ENCODE results near the gene XIRP1. TPM values are rescaled to one million over a fixed set of nuclear protein-coding genes. Genes with fewer than 3 reads are reported as not detected.

XIRP1 gene
- total and polyA plus RNA-seq, 2 of the 13 experiments (the other 11 are each of a cell fraction or from before 2014, with no cell fraction given): not detected

DNA sequence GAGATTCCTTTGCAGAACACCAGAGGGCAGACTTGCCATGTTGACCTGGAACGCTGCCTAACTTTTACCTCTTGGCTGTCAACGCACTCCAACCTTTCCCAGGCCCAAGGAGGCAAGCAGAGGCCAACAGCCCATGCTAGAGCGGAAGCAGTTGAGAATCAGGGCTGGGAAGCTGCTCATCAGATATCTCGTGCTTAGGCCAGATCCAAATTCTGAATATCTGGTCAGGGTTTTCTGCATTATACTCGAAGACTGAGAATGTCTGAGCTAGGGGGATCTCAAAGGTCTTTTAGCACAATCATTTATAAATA, 2.5 kb downstream of the XIRP1 start (continued):
- no peak for TF ChIP-seq BRD4 (CRISPR knock-in tag; IDR thresholded peaks at IDR 0.05)
- no peak for TF ChIP-seq ZSCAN20 (CRISPR knock-in tag; IDR thresholded peaks at IDR 0.05; ENCODE audit: borderline replicate concordance)
- no peak for TF ChIP-seq NR2F6 (IDR thresholded peaks at IDR 0.05)
- TF ChIP-seq NR2F6 (CRISPR knock-in tag; IDR thresholded peaks at IDR 0.05): 0 out of 2 replicates have a peak, but pooled peaks have one; percentile 26
- no peak for TF ChIP-seq ZNF235 (CRISPR knock-in tag; IDR thresholded peaks at IDR 0.05; ENCODE audit: borderline replicate concordance)
- TF ChIP-seq NFE2L2 (IDR thresholded peaks at IDR 0.05; ENCODE audit: low read length): no peak
- TF ChIP-seq, protein P1, sequence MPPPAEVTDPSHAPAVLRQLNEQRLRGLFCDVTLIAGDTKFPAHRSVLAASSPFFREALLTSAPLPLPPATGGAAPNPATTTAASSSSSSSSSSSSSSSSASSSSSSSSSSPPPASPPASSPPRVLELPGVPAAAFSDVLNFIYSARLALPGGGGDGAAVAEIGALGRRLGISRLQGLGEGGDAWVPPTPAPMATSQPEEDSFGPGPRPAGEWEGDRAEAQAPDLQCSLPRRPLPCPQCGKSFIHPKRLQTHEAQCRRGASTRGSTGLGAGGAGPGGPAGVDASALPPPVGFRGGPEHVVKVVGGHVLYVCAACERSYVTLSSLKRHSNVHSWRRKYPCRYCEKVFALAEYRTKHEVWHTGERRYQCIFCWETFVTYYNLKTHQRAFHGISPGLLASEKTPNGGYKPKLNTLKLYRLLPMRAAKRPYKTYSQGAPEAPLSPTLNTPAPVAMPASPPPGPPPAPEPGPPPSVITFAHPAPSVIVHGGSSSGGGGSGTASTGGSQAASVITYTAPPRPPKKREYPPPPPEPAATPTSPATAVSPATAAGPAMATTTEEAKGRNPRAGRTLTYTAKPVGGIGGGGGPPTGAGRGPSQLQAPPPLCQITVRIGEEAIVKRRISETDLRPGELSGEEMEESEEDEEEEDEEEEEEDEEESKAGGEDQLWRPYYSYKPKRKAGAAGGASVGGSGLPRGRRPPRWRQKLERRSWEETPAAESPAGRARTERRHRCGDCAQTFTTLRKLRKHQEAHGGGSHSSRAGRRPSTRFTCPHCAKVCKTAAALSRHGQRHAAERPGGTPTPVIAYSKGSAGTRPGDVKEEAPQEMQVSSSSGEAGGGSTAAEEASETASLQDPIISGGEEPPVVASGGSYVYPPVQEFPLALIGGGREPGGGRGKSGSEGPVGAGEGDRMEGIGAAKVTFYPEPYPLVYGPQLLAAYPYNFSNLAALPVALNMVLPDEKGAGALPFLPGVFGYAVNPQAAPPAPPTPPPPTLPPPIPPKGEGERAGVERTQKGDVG (CRISPR knock-in tag; IDR thresholded peaks at IDR 0.05; ENCODE audit: borderline replicate concordance): no peak
- no peak for TF ChIP-seq AHR (CRISPR knock-in tag; IDR thresholded peaks at IDR 0.05)
- TF ChIP-seq, protein P2, sequence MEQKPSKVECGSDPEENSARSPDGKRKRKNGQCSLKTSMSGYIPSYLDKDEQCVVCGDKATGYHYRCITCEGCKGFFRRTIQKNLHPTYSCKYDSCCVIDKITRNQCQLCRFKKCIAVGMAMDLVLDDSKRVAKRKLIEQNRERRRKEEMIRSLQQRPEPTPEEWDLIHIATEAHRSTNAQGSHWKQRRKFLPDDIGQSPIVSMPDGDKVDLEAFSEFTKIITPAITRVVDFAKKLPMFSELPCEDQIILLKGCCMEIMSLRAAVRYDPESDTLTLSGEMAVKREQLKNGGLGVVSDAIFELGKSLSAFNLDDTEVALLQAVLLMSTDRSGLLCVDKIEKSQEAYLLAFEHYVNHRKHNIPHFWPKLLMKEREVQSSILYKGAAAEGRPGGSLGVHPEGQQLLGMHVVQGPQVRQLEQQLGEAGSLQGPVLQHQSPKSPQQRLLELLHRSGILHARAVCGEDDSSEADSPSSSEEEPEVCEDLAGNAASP (CRISPR knock-in tag; IDR thresholded peaks at IDR 0.05; ENCODE audit: borderline replicate concordance): no peak
- TF ChIP-seq ZNF605 (CRISPR knock-in tag; IDR thresholded peaks at IDR 0.05): no peak
- TF ChIP-seq MTF1 (CRISPR knock-in tag; IDR thresholded peaks at IDR 0.05): no peak
- TF ChIP-seq RARA (CRISPR knock-in tag; IDR thresholded peaks at IDR 0.05): 0 out of 2 replicates have a peak, but pooled peaks have one; percentile 14
- no peak for TF ChIP-seq MTA3 (CRISPR knock-in tag; IDR thresholded peaks at IDR 0.05)
- no peak for TF ChIP-seq ARHGAP35 (CRISPR knock-in tag; IDR thresholded peaks at IDR 0.05; ENCODE audit: borderline replicate concordance)
- TF ChIP-seq ARNT2 (CRISPR knock-in tag; IDR thresholded peaks at IDR 0.05; ENCODE audit: low read depth): no peak
- TF ChIP-seq RXRB (CRISPR knock-in tag; IDR thresholded peaks at IDR 0.05; ENCODE audit: borderline replicate concordance): 0 out of 2 replicates have a peak, but pooled peaks have one; percentile 14
- TF ChIP-seq NR3C1 (CRISPR knock-in tag; IDR thresholded peaks at IDR 0.05): no peak
- no peak for TF ChIP-seq ATRX (CRISPR knock-in tag; IDR thresholded peaks at IDR 0.05; ENCODE audit: borderline replicate concordance)
- peak; percentile 53; the same call in 1 of the 2 replicates for TF ChIP-seq ZNF501 (CRISPR knock-in tag; IDR thresholded peaks at IDR 0.05)
- TF ChIP-seq, protein P3, sequence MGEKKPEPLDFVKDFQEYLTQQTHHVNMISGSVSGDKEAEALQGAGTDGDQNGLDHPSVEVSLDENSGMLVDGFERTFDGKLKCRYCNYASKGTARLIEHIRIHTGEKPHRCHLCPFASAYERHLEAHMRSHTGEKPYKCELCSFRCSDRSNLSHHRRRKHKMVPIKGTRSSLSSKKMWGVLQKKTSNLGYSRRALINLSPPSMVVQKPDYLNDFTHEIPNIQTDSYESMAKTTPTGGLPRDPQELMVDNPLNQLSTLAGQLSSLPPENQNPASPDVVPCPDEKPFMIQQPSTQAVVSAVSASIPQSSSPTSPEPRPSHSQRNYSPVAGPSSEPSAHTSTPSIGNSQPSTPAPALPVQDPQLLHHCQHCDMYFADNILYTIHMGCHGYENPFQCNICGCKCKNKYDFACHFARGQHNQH (CRISPR knock-in tag; IDR thresholded peaks at IDR 0.05): peak; percentile 40; the same call in 1 of the 2 replicates
- no peak for TF ChIP-seq ZNF766 (CRISPR knock-in tag; IDR thresholded peaks at IDR 0.05; ENCODE audit: borderline replicate concordance)
- no peak for TF ChIP-seq SALL2 (CRISPR knock-in tag; IDR thresholded peaks at IDR 0.05)
- no peak for TF ChIP-seq JARID2 (CRISPR knock-in tag; IDR thresholded peaks at IDR 0.05; ENCODE audit: insufficient replicate concordance)
- TF ChIP-seq, protein P4, sequence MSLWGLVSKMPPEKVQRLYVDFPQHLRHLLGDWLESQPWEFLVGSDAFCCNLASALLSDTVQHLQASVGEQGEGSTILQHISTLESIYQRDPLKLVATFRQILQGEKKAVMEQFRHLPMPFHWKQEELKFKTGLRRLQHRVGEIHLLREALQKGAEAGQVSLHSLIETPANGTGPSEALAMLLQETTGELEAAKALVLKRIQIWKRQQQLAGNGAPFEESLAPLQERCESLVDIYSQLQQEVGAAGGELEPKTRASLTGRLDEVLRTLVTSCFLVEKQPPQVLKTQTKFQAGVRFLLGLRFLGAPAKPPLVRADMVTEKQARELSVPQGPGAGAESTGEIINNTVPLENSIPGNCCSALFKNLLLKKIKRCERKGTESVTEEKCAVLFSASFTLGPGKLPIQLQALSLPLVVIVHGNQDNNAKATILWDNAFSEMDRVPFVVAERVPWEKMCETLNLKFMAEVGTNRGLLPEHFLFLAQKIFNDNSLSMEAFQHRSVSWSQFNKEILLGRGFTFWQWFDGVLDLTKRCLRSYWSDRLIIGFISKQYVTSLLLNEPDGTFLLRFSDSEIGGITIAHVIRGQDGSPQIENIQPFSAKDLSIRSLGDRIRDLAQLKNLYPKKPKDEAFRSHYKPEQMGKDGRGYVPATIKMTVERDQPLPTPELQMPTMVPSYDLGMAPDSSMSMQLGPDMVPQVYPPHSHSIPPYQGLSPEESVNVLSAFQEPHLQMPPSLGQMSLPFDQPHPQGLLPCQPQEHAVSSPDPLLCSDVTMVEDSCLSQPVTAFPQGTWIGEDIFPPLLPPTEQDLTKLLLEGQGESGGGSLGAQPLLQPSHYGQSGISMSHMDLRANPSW (CRISPR knock-in tag; IDR thresholded peaks at IDR 0.05; ENCODE audit: borderline replicate concordance): no peak
- TF ChIP-seq AGO2 (optimal IDR thresholded peaks at IDR 0.05; ENCODE audit: low read depth, low read length): no peak
